Mesenteric fat pad (tissue), 1 donor: ENCODE measurements around the gene SLC45A2. TPM values are rescaled to one million over a fixed set of nuclear protein-coding genes. Genes with fewer than 3 reads are reported as not detected.
"Not testable (repeated sequence)": the region's sequence is repeated elsewhere in the genome, so short reads cannot be mapped to it uniquely, and the experiment has no call there.

Source experiments
- DNase-seq: peaks from one replicate; pipeline ENCODE4 v3.0.0-alpha.2; 2020; ENCODE audit warnings: low spot score
- total RNA-seq: library from RNA; stranded (reverse); fragmentation: NEBNext Ultra II Directional; extraction: Animal tissue kit (Norgen Biotek cat#: 25700); gene quantifications from one replicate; pipeline ENCODE4 v1.2.1, GENCODE V29; 2021
- donor health status: DM: yes; HTN: yes; CAD: no.

The SLC45A2 gene
- total RNA-seq, 1 donor from 2014 or later, result not detected

GRCh38 chr5:33969572-33970452, 14.7 kb downstream of the SLC45A2 start:
- DNase-seq, result no peak

- DNase-seq, result no peak
These were observed 16.1 kb downstream of the SLC45A2 start for GRCh38 chr5:33968211-33969005.

DNA sequence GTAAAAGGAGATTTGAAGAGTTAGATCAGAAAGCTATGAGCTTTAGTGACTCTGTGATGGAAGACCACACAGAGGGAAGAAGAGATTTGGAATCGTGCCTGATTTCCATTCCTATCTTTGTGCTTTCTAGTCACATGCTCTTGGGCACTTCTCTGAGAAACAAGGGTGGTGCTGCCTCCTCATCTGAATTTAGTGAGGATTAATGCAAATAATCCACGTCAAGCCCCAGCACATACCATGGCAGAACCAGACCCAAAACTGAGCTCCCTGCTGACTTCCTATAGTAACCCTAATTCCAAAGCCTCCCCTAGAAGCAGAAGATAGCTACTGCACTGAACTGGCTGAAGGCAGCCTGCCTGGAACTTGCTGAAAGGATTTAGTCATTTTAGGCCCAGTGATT, 17.7 kb downstream of the SLC45A2 start:
- no peak for DNase-seq

DNA sequence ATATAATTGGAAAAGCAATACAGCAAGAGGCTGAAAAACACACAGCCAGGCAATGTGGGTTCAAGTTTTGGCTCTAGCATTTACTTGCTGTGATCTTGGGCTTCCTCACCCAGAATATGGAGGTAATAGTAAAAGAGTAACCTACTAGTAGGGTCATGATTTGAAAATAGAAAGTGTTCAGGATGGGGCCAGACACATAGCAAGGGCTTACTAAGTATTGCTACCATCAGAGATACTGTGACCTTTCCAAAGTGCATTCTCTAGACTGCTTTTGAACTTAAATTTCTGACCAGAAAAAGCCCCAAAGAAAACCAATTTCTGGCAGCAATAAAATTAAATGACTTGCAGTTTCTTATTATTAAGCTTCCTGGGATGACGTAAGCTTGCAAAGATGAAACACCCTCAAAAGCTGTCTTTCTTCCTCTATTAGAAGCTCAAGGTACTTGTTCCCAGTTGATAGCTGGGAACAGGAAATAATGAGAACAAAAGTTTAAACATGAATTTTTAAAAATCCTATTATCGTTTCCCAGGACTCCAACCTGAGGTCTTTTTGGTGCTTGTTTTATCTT, 20.3 kb downstream of the SLC45A2 start:
- DNase-seq, result no peak

DNA sequence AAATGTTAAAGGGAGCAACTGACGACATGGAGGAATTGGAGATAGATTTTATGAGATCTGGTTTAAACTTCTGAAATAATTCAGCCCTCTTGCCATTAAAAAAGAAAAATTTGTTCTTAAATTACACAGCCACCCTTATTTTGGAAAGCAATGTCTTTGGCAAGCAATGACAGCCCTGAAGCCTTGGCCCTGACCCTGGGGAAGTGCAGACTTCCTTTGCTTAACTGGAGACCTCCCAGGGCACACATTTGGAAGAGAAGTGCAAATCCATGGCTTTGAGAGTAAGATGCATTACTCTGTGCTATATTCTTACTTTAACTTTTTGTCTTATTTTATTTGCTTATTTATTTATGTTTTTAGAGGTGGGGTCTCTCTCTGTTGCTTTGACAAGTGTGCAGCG, 26.3 kb downstream of the SLC45A2 start:
- DNase-seq, result no peak

DNA sequence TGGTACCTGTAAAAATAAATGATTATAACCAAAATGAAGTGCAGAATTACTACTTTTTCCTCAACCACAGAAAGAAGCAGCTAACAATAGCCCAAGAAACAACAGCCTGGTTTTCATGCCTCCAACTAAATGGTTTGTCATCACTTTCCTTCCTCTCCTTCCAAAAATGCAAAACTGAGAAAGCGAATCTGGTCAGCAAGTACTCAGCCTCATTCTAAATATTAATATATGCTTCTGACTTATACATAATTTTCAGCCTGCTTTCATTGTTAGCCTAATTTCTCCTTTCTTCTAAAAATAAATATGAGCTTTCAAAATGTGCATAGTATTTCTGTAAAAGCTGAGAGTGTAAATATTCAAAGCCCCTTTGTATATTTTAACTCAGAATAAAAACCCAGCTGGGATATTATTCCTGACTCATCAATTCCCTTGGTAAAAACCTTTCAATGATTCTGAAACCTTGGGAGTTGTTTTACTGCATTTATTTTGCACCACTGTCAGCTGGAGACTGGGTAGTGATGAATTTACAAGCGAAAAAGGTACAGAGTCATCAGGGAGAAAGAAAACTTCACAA, 26.8 kb downstream of the SLC45A2 start:
- DNase-seq, result no peak

DNA sequence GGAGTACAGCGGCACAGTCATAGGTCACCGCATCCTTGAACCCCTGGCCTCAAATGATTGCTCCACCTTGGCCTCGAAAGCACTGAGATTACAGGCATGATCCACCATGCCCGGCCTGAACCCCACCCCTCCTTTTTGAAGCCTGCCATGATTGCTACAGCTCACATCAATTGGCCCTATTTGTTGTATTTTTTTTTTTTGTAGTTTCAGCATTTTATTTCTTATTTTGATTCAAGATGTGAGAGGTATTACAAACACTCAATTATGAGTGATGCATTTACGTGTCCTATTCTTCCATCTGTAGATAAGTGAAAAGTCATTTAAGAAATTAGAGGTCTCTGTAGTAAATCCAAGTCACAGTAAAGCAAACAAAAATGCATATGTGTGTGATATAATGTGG, 32.3 kb downstream of the SLC45A2 start:
- not testable (repeated sequence) for DNase-seq

- DNase-seq, result no peak
These were observed 39.9 kb downstream of the SLC45A2 start for GRCh38 chr5:33944543-33945132.

DNA sequence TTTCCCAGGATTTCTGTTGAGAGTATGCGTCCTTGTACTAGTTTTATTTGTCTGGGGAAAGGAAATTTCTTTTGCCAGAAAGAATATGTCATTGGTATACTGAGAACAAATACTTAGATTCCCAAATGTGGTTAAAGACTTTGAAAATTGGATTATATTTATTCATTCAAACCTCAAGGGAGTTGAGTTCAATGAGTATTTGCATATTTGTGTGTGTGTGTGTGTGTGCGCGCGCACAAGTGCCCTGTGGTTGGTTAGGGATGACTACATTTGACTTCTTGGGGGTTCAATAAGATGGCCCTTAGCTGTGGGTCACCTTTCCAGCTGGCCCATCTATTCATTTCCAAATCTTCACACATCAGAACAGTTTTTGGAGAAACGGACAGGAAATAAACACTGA, 43.4 kb downstream of the SLC45A2 start:
- no peak for DNase-seq

DNA sequence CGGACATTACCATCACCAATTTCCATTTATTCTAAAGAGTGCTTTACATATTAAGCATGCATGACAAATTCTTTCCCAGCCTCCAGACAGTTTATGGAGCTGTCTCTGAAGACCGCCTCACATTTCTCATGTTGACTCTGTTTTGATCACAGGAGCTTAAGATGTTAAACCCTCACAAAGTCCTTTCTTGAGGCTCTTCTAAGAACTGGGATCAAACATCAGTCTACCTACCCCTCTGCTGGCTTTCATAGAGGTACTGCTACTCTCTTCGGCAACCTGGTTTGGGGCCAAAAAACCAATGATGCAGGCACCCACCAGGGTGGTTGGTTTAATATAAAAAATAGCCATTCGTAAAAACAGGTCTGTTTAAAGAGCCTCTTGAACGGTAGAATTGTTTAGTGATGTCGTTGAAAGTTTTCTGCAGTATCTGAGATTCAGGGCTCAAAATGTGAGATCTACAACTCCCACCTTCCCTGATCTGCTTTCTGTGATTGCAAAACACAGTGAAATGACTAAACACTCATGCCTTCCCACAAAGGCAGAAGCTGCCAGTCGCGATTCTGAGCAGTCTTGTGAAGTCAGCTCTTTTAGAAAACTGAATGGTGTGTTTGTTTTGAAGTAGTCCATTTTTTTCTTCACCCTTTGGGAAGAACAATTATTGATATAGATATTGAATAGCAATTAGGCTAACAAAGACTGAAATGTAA, 44.8 kb downstream of the SLC45A2 start:
- no peak for DNase-seq

DNA sequence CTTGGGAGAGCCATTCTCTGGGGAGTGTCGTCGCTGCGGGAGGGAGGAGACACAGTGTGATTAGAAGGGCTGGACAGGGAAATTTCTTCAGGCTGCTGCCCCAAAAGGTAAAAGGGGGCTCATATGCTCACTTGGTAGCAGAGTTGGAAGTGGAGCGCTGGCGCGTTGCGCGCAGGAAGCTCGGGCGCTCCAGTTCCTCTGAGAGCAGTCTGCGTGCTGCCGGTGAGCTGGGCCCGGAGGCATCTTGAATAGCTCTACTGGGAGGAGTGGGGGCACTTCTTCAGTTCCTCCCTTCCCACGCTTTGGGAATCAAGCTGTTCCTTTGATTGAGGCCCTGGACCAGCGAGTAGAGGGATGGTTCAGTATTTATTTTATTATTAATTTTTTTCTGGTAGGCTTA, 45.6 kb downstream of the SLC45A2 start:
- no peak for DNase-seq

GRCh38 chr5:33938507-33938796, 46.0 kb downstream of the SLC45A2 start:
- no peak for DNase-seq

GRCh38 chr5:33937707-33938506, 46.6 kb downstream of the SLC45A2 start:
- no peak for DNase-seq

GRCh38 chr5:33937017-33937706, 47.3 kb downstream of the SLC45A2 start:
- no peak for DNase-seq

DNA sequence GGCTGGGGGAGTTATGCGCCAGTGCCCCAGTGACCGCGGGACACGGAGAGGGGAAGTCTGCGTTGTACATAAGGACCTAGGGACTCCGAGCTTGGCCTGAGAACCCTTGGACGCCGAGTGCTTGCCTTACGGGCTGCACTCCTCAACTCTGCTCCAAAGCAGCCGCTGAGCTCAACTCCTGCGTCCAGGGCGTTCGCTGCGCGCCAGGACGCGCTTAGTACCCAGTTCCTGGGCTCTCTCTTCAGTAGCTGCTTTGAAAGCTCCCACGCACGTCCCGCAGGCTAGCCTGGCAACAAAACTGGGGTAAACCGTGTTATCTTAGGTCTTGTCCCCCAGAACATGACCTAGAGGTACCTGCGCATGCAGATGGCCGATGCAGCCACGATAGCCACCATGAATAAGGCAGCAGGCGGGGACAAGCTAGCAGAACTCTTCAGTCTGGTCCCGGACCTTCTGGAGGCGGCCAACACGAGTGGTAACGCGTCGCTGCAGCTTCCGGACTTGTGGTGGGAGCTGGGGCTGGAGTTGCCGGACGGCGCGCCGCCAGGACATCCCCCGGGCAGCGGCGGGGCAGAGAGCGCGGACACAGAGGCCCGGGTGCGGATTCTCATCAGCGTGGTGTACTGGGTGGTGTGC, 48.0 kb downstream of the SLC45A2 start, which contains the start of gene RXFP3:
Gene RXFP3 (plus strand): TSS at position 6 of the 636 bp plus-strand sequence. CDS start 355 bp downstream, at position 361.
- no peak for DNase-seq

DNA sequence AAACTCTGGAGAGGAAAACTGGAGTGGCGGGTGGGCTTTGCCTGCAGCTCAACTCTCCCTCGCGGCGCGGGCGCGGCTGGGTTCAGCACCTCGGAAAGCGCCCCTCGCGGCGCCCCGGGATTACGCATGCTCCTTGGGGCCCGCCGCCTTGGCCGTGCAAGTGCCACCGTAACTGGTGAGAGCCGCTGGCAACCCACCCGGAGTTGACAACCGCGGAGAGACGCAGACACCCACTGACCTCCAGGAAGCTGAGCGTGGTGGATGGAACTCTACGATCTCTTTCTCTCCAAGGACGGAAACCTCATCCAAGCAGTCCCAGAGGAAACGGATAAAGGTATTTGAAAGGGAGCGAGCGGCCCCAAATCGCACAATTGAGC, 48.5 kb downstream of the SLC45A2 start:
- no peak for DNase-seq

DNA sequence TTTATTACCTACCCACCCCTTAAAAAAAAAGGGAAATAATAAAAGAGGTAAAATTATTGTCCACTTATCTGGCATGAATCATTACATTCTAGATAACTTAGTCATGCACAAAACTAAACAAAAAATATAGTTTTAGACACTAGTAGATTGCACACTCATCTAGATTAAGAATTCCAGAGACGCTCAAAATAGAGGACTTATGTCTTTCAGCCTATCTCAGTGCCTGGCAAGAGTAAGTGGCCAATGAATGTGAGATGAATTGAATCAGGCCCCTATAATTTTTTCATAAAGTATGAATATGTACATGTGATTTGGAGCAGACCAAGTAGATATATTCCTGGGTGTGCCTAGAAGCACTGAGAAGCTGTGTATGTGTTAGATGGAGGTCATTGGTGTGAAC, 50.3 kb downstream of the SLC45A2 start:
- DNase-seq, result no peak

DNA sequence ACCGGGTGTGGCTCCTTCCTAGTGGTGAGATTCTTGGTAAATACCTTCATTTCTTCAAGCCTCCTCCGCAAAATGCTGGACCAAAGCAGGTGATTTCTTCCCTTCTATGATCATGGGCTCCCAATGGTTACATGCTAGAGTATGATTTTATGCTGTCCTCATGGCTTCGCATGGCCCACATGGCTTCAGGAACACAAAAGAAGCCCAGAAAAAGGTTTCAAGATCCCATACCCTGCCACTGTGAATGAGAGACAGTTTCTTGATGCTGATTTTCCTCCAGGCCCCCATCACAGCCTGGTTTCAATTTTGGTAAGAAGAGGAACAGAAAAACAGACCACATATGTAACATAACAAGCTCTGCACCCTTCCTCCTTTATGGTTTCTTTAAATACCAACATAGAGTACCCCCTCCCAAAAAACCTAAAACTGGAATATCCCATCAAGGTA, 50.7 kb downstream of the SLC45A2 start:
- no peak for DNase-seq

- no peak for DNase-seq
These were observed 53.4 kb downstream of the SLC45A2 start for GRCh38 chr5:33931136-33931535.
